ENCODE data around the gene CTNNA2.

- no peak for TF ChIP-seq YY1 (IDR thresholded peaks at IDR 0.05; ENCODE audit: low read depth)
- no peak for TF ChIP-seq NFIC (IDR thresholded peaks at IDR 0.05)
- TF ChIP-seq CREB1 (IDR thresholded peaks at IDR 0.05; ENCODE audit: low read depth) = no peak
- no peak for TF ChIP-seq TAF1 (IDR thresholded peaks at IDR 0.05; ENCODE audit: low read depth)
- TF ChIP-seq CEBPB (IDR thresholded peaks at IDR 0.05) = no peak
- TF ChIP-seq EP300 (IDR thresholded peaks at IDR 0.05; ENCODE audit: borderline replicate concordance) = no peak
- TF ChIP-seq RAD21 (IDR thresholded peaks at IDR 0.05; ENCODE audit: low read depth) = no peak
- no peak for TF ChIP-seq MAX (IDR thresholded peaks at IDR 0.05)
These were observed 67.3 kb downstream of the CTNNA2 start for GRCh38 chr2:79580175-79580574.
